HG03135 (cell line): Measurements from ENCODE around the gene KCNH4.
A peak's percentile ranks its signal among the peaks of the same experiment; 100 is the strongest.

Source experiments
- ATAC-seq: cut with Tn5 transposase; IDR thresholded peaks from one replicate; pipeline ENCODE4 v1.9.1; 2021; ENCODE audit warnings: mild to moderate bottlenecking, moderate library complexity; ENCODE audit not compliant: unreplicated experiment

KCNH4 gene

DNA sequence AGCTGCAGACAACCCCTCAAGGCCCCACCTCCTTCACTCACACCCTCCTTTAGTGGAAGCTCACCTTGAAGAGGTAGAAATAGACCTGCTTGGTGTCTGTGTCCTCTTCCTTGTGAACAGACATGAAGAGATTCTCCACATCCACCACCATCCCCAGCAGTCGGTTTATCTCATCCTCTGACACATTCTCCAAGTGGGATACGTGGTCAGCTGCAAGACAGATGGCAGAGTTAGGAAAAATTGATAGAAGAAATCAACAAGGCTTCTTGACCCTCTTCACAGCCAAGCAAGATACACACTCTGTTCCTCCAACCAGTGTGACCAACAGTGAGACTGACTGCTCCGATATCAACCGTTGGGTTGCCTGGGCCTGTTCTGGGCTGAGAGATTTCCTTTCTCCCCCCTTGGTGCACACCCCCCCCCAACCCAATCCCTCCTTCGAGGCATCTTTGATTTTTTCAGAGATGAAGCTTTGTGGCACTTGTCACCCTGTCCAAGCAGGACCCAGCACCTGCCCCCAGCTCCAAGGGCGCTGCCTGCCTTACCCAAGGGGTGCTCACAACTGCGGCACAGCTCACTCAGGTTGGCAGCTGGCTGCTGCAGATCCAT lies 60.7 kb downstream of the KCNH4 start:
- no peak for ATAC-seq

DNA sequence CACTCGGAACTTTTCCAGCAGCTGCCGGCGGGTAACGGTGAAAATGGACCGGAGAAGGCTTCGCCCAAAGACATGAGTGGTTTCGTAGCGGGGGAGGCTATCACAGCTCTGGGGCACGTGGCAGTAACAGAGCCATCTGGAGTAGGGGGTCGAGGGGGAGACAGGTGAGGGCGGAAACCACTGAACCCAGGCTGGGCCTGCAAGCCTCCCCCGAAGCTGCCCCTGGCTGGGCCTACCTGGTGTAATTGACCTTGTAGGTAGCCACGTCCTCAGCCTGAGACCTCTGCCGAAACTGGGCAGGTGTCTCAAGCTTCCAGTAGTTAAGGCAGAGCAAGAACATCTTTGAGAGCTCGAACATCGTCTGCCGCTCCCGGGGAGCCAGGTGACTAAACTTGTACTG lies 61.6 kb downstream of the KCNH4 start:
- no peak for ATAC-seq

DNA sequence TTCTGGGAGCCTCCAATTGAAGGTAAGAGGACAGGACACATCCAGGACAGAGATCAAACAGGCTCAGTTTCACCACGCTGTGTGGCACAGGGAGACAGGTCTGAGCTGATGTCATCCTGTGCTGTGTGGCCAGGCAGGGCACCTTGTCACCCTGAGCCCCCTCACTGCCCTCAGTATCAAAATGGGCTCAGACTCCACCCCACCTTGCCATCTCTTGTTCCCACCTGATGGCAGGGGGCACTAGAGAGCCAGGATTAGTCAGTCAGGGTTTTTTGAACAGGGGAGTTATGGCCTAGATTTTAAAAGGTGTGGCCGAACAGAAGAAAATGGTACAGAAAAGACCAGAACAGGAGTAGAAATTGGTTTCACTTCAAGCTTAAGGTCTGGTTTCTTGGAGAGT lies 62.4 kb downstream of the KCNH4 start:
- ATAC-seq, result no peak

DNA sequence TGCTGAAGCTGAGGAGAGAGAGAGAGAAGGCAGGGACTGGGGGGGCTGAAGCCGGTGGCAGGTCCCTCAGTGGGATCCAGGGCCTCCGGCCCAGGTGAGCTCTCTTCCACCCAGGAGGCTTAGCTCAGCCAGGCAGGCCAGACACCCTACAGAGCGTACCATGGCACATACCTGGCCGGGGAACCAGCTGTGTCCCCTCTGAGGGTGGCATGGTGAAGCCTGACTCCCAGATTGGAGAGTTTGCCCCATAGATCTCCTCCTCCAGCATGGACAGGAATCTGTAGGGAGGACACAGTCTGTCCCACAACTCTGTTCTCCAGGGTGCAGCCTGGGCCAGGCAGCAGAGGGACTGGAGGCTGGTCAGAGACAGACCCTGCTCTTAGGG lies 62.8 kb downstream of the KCNH4 start:
- no peak for ATAC-seq

DNA sequence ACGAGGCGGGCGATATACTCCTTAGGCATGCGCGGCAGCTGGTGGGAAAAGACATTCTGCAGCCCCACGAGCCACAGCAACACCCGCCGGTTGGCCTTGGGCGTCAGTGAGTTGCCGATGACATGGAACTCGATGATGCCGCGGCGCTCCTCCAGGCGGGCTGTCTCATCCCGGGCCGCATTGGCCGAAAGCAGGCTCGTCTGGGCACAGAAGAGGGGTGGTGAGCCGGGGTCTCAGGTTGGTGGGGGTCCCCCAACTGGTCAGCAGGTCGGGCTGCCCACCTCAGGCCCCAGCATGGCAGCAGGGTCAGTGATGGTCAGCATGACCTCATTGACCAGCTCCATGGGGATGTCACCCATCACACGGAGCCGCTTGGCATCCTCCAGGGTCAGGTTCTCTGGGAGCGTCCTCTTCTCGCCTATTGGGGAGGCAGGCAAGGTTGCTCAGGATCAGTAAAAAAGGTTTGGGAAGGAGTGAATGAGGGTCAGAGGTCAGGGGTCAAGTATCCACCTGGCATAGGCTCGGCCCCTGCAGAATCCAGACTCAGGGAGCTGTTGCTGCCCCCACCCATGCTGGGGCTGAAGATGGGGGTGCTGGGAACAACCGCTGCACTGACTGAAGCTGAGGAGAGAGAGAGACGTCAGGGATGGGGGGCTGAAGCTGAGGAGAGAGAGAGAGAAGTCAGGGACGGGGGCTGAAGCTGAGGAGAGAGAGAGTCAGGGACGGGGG lies 63.4 kb downstream of the KCNH4 start:
- no peak for ATAC-seq

DNA sequence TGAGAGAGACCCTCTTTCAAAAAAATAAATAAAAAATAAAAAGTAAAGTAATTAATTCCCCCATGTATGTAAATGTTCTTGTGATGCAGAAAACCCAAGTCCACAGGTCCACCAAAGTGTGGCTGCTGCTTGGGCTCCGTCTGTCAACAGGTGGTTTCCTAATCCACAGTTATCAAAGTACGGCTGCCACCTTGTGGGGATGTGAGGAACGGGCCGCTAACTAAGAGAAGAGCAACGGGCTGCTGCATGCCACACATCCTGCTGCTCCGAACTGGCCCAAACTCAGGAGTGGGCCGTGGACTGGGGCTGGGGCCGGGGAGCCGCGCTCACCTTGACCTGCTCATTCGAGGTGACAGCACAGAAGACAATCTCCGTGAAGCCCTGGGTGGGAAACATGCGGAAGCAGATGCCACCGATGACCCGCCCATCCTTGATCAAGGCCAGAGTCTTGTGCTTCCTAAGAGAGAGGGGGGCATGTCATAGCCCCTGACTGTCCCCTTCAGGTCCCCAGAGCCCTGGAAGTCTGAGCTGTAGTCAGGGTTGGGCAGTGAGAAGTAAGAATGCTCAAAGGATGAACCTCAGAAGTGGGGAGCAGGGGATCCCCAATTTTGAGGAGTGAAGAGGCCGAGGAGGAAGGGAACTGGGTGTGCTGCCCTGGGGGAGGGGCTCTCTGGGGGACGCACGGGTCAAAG lies 64.1 kb downstream of the KCNH4 start:
- no peak for ATAC-seq

DNA sequence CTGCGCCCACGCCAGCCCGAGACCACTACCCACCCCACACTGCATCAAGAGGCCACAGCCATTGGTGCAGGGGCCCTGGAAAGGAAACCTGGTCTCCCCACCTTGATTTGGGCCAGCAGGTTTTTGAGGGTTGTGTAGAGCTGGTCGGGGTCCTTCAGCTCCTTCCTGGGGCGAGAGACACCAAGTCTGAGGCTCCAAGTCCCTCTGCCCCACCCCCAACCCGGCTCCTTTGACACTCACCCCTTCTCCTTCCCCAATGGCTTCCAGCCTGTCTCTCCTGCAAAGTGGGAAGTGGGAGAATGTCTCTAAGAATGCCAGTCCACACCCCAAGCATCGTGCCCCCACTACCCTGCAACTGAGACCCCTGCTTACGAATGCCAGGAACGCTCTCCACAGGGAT lies 66.8 kb downstream of the KCNH4 start:
- no peak for ATAC-seq

DNA sequence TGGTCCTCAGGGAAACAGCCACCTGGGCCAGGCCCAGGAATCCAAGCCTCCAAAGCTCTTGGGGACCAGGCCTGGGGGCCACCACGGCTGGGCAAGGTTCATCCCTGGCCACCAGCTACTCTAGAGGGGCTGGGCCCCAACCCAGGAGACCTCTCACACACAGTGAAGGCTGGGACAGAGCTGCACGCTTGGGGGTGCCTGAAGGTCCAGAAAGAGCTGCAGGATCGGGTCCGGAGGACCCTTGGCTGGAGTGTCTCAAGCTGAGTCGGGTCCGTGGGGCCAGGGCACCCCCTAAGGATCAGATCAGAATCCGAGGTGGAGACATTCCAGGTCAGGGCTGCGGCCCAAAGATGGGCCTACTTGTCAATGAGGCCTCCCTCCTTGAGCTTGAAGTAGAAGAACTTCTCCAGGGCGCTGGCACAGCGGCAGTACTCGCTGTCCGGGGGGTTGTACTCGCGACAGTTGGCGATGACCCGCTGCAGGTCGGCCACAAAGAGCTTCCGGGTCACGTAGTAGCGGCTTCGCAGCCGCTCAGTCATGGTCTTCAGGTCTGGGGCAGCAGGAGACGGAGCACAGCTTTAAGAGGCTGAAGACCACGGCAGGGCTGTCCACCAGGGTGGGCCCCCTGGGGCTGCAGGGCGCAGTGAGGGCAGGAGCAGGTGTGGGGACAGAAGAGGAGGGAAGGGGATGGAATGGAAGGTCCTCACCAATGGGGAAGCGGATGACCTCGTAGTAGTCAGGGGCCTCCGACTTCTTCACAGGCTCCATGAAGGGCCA lies 67.5 kb downstream of the KCNH4 start:
- no peak for ATAC-seq

DNA sequence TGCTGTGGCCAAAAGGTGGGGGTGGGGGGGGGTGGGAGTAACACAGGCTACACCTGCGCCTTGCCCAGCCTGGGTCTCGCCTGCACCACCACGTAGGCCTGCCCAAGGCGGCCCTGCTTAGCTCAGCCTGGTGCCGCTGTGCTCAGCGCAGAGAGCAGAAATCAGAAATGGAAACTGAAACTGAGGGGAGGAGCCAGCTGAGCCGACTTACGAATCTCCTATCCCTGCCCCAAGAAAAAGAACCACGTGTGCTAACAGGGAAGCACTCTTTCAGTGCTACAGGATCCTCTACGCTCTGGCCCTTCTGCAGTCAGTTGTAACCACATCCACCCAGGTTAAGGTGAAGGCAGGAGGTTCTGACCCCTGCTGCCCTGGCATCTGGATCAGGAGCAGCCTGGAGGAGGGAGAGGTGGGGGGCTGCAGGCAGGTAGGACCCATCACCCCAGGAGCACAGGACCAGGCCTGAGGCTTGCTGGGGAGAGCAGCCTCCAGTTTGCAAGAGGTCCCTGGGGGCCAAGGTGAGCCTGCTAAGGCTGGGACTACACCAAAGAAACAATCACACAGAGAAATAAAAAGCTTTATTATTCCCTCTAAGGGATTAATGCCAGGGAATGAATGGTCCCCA lies 68.3 kb downstream of the KCNH4 start, which contains the start of gene DHX58:
TSS of gene DHX58 (minus strand) at position 163 of the 625 bp plus-strand sequence. CDS start 822 bp downstream, outside the sequence.
- peak; percentile 73 for ATAC-seq

DNA sequence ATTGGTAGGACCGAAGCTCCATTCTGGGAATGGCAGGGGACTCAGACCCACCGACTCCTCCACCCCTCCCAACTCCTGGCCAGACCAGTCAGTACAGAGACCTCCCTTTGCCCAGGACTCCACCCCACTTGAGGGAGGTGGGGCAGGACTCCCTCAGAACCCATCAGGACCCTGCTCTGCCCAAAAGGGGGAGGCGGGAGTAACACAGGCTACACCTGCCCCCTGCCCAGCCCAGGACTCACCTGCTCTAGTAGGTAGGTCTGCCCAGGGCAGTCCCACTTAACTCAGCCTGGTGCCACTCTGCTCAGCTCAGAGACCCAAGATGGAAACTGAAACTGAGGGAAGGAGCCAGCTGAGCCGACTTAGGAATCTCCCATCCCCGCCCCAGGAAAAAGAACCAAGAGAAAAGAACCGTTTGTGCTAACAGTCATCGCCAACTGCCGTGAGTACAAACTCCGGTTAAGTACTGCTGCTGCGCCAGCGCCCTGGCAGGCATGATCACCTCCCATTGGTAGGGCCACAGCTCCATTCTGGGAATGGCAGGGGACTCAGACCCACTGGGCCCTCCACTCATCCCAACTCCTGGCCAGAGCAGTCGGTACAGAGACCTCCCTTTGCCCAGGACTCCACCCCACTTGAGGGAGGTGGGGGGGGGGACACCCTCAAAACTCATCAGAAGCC lies 68.9 kb downstream of the KCNH4 start:
- peak; percentile 1 for ATAC-seq

DNA sequence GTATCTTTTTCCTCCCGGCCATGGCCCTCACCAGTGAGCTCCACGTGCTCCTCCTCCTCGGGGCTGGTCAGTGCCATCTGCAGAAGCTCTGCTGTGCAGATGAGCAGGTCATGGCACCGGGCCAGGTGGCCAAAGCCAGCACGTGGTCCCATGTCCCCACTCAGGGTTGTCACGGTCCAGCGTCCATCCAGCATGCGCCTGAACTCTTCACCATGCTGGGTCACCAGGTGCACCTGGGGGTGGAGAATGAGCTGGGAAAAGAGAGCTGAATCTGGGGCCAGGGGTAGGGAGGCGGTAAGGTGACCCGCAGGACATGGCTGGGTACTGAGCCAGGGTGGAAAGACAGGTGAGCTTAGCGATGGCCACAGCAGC lies 69.7 kb downstream of the KCNH4 start:
- no peak for ATAC-seq

DNA sequence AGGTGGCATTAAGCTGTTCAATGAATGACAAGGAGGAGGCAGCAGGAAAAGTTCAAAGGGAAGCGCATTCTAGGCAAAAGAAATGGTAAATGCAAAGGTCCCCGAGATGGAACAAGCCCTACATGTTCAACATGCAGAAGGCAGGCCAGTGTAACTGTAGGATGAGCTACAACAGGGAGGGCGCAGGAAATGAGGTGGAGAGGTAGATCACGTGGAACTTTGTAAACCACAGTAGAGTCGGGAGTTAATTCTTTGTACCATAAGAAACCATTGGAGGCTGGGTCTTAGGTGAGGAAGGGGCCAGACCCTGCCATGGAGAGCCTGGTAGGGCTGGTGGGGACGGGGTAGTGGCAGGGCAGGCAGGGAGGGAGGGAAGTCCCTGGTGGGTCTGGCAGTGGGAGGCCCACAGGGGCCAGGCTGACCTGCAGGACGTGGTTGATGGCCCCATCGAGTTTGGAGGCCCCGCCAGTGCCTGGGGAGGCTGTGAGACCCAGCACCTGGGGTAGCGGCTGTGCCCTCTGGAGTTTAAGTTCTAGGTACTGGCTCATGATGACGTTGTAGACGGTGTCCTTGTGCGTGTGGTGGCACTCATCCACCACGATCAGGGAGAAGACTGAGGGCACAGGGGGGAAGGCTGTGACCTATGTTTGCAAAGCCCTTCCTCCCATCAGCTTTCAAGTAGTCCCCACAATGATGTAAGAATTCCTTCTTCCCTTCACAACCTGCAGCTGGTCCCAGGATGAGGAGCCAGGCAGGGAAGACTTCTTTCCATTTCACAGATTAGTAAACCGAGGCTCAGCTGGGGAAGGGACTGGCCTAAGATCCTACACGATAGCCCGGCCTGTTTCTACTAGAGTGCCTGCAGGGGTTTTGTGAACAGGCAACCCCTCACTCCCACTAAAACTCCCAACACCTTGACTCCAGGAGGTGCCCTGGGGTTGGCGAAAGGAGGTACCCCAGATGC lies 70.4 kb downstream of the KCNH4 start:
- ATAC-seq, result no peak

DNA sequence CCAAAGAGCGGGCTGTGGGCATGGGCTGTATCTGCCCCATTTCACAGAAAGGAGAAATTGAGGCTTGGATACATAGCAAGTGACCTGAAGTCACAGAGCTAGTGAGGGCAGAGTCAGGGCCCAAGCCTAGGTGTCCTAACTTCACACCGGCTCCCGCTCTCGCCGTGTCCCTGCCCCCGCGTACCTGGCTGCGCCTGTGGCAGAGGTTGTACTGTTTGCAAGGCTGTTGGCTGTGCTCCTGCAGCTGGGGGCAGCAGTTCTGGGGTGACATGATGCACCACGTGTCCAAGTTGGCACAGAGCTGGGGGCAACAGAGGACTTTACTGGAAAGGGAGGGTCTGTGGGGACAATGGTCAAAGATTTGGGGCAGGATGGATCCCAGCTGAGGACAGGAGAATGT lies 71.9 kb downstream of the KCNH4 start:
- ATAC-seq, result no peak

DNA sequence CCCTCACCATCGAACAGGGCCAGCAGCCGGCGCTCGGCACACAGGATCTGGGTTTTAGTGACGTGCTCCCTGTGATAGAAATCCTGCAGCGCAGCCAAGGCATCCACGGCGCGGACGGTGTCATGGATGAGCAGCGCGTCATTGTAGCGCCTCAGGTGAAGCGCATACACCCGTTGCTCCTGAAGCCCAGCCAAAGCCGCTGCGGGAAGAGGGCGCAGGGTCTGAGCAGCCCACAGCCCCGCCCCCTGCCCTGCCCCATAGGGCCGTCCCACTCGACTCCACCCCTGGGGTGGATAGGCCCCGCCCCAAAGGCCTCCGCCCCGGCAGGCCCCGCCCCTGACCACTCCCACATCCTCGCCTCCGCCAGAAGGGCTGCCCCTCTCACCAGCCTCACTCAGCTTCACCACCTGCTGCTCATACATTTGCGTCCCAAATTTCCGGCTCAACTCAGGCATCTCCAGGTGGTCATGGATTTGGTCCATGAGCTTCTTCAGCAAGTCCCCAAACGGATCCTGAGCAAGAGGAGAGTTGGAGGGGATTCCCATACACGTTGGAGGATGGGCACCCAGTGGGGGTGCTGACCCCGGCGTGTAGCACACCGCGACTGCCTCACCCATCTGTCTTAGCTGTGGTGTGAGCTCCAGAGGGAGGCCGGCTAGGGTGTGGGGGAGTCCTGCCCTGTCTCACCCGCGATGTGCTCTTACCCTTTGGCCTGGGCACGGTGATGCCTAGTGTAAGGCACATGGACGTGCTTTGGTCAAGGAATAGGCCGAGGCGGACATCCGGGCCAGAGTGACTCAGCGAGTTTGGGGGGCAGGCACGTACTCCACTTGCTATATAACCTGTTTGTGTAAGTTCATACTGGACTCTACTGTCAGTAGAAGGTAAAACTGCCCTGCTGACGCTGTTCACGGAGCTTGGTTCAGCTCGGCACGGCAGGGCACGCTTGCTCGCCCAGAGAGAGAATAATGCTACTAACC lies 73.1 kb downstream of the KCNH4 start:
- ATAC-seq, result peak; percentile 71

DNA sequence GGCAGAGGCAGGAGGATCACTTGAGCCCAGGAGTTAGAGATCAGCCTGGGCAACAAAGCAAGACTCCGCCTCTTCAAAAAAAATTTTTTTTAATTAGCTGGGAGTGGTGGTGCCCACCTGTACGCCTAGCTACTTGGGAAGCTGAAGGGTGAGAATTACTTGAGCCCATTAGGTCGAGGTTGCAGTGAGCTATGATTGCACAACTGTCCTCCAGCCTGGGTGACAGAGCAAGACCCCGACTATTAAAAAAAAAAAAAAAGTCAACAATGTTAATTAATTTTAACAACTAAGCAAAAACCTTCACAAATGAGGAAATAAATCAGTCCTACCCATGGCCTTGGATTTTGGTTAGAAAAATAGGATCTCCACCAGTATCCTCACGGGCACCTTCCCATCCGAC lies 73.8 kb downstream of the KCNH4 start:
- ATAC-seq, result no peak
